Neuron (in vitro differentiated cells): ENCODE measurements around the gene ORM1.
"Not testable (repeated sequence)": the region's sequence is repeated elsewhere in the genome, so short reads cannot be mapped to it uniquely, and the experiment has no call there.

Experiments
- H2AFZ ChIP-seq: one replicate; pipeline ENCODE4 v1.6.1; 2013; ENCODE audit warnings: low read depth, mild to moderate bottlenecking, inconsistent platforms, low read length, moderate library complexity
- H3K27me3 ChIP-seq: one replicate; pipeline ENCODE4 v1.6.1; 2013; ENCODE audit warnings: low read length; ENCODE audit not compliant: insufficient read depth
- H3K36me3 ChIP-seq: one replicate; pipeline ENCODE4 v1.6.1; 2013; ENCODE audit warnings: low read length; ENCODE audit not compliant: insufficient read depth
- H3K4me1 ChIP-seq: one replicate; pipeline ENCODE4 v1.6.1; 2013; ENCODE audit warnings: low read length; ENCODE audit not compliant: insufficient read depth
- H3K4me3 ChIP-seq: 2 replicates; pipeline ENCODE4 v1.5.1; 2013; ENCODE audit warnings: mild to moderate bottlenecking, low read length, moderate library complexity
- H3K9me3 ChIP-seq: one replicate; pipeline ENCODE4 v1.6.1; 2013; ENCODE audit warnings: low read length

Gene ORM1

GRCh38 chr9:114316605-114317230 is 6.2 kb upstream of the ORM1 start:
- peaks cover 3% of the 10 kb centered on the region for H3K9me3 ChIP-seq
- no peaks in the 10 kb centered on the region for H3K27me3 ChIP-seq
- H3K4me1 ChIP-seq = no peaks in the 10 kb centered on the region
- no peak overlapping the region for H2AFZ ChIP-seq
- H3K4me3 ChIP-seq = no peak overlapping the region
- no peaks in the 10 kb centered on the region for H3K36me3 ChIP-seq

DNA sequence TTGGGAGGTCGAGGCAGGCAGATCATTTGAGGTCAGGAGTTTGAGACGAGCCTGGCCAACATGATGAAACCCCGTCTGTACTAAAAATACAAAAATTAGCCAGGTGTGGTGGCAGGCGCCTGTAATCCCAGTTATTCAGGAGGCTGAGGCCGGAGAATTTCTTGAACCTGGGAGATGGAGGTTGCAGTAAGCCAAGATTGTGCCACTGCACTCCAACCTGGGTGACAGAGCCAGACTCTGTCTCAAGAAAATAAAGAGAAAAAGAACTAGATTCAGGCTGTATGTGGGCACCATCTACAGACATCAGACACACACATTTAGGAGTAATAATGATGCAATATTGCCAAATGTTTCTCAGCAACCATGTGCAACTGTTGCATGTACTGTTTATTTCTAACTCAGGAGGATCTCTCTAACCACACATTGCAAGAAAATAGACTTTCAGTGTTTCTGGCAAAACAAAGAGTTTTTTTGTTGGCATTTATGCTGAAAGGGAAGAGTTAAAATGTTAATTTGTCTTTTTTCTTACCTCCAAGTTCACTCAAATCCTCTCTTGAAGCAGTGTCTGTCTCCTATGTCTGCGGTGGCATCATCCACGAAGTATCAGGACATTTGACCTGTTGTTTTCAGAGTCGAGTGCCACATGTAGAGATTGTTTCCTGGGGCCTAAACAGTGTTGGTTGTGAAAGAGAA is 5.1 kb upstream of the ORM1 start:
- Histone ChIP-seq H3K36me3 (no peaks in the 10 kb centered on the region), H3K4me1 (no peaks in the 10 kb centered on the region), H3K4me3 (no peak overlapping the region), H3K9me3 (no peaks in the 10 kb centered on the region), H2AFZ (no peak overlapping the region), H3K27me3 (no peaks in the 10 kb centered on the region)

DNA sequence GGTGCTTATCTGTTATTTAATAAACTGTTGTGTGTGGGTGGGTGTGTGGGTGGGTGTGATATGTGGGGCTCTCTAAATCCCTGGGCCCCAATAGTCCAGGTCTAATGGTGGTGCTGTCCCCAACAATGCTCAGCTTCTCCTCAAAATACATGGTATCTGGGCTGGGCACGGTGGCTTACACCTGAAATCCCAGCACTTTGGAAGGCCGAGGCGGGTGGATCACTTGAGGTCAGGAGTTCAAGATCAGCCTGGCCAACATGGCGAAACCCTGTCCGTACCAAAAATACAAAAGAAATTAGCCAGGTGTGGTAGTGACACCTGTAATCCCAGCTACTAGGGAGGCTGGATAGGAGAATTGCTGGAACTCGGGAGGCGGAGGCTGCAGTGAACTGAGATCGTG is 4.5 kb upstream of the ORM1 start:
- Histone ChIP-seq H3K9me3 (no peaks in the 10 kb centered on the region), H3K36me3 (no peaks in the 10 kb centered on the region), H3K4me3 (no peak overlapping the region), H2AFZ (no peak overlapping the region), H3K4me1 (no peaks in the 10 kb centered on the region), H3K27me3 (no peaks in the 10 kb centered on the region)

DNA sequence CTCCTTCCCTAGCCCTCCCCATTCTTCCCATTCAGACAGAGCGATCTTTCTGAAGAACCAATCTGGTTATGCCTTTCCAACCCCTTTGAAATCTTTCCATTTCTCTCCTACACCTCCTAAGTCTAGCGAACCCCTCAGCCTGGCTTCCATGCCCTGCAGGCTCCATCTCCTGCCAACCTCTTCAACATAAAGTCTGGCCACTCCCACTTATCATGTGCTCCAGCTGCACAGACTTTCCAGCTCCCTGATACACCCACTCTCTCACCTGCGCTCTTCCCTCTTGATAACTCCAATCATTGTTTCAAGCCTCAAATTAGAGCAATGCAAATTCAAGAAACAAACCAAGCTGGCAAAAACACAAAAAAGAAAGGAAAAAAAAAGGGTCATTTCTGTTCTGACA is 3.8 kb upstream of the ORM1 start:
- Histone ChIP-seq H2AFZ (no peak overlapping the region), H3K4me1 (no peaks in the 10 kb centered on the region), H3K27me3 (no peaks in the 10 kb centered on the region), H3K9me3 (no peaks in the 10 kb centered on the region), H3K36me3 (no peaks in the 10 kb centered on the region), H3K4me3 (no peak overlapping the region)

DNA sequence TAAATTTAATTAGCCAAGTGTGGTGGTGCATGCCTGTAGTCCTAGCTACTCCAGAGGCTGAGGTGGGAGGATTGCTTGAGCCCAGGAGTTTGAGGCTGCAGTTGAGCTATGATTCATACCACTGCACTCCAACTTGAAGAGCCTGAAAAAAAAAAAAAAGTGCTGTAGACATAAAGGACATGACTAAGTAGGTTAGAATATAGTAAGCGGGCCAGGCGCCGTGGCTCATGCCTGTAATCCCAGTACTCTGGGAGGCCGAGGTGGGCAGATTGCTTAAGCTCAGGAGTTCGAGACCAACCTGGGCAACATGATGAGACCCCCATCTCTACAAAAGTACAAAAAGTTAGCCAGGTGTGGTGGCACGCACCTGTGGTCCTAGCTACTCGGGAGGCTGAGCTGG is 2.2 kb upstream of the ORM1 start:
- H3K36me3 ChIP-seq, H3K4me1 ChIP-seq, H3K27me3 ChIP-seq, H2AFZ ChIP-seq, H3K9me3 ChIP-seq, H3K4me3 ChIP-seq: not testable (repeated sequence)

DNA sequence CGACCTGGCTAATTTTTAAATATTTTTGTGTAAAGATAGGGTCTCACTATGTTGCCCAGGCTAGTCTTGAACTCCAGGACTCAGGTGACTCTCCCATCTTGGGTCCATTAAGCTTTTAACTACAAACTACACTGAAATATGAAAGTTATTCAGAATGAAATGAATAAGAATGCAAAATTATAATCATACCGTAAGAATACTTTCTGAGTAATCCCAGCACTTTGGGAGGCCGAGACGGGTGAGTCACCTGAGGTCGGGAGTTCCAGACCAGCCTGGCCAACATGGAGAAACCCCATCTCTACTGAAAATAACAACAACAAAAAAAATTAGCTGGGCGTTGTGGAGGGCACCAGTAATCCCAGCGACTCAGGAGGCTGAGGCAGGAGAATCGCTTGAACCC is 1.1 kb upstream of the ORM1 start:
- no peak overlapping the region for H3K4me3 ChIP-seq
- no peak overlapping the region for H2AFZ ChIP-seq
- no peaks in the 10 kb centered on the region for H3K36me3 ChIP-seq
- no peaks in the 10 kb centered on the region for H3K9me3 ChIP-seq
- H3K4me1 ChIP-seq = no peaks in the 10 kb centered on the region
- H3K27me3 ChIP-seq = peaks cover 5% of the 10 kb centered on the region

DNA sequence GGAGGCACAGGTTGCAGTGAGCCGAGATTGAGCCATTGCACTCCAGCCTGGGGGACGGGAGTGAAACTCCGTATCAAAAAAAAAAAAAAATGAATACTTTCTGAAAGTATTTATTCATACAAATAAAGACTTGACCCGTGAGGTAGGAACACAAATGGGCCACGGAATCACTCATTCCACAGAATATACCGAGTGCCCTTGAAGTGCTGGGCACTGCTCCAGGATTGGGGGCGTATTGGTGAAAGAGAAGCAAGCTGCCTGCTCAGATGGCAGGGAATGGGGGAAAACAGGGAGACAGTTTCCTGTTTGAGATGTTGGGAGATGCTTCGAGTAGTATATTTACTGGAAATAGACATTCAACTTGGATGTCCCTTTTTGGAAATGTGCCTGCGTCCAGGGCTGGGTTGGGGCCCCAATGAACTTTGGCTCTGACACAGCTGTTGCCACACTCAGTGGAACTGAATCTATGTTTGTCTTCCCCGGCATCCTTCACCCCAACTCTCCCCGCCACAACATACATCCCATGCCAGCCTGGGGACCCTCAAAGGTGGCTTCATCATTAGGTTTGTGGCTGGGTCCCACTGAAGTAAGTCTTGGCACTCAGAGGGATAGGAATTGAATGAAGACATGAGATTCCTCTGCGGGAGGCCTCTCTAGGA is 609 bp upstream of the ORM1 start:
- H3K4me1 ChIP-seq, H3K27me3 ChIP-seq, H3K9me3 ChIP-seq, H3K4me3 ChIP-seq, H2AFZ ChIP-seq, H3K36me3 ChIP-seq: not testable (repeated sequence)

GRCh38 chr9:114323849-114324248 is 951 bp downstream of the ORM1 start:
- H3K36me3 ChIP-seq, H3K4me3 ChIP-seq, H3K4me1 ChIP-seq, H2AFZ ChIP-seq, H3K27me3 ChIP-seq, H3K9me3 ChIP-seq: not testable (repeated sequence)

DNA sequence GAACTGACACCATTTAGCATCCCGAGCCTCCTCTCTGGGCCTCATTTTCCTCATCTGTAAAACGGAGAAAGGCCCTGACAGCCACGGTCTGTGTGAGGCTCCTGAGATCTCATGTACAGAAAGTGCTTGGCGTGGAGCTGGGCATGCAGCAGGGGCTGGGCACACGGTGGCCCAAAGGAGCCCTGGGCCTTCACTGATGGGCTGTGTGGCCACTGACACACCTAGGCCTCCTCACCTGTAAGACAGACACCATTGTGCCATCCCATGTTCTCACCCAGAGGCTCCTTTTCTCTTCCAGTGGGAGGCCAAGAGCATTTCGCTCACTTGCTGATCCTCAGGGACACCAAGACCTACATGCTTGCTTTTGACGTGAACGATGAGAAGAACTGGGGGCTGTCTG is 1.6 kb downstream of the ORM1 start:
- H3K4me3 ChIP-seq = no peak overlapping the region
- no peak overlapping the region for H2AFZ ChIP-seq
- no peaks in the 10 kb centered on the region for H3K36me3 ChIP-seq
- no peaks in the 10 kb centered on the region for H3K9me3 ChIP-seq
- H3K27me3 ChIP-seq = peaks cover 7% of the 10 kb centered on the region
- no peaks in the 10 kb centered on the region for H3K4me1 ChIP-seq

DNA sequence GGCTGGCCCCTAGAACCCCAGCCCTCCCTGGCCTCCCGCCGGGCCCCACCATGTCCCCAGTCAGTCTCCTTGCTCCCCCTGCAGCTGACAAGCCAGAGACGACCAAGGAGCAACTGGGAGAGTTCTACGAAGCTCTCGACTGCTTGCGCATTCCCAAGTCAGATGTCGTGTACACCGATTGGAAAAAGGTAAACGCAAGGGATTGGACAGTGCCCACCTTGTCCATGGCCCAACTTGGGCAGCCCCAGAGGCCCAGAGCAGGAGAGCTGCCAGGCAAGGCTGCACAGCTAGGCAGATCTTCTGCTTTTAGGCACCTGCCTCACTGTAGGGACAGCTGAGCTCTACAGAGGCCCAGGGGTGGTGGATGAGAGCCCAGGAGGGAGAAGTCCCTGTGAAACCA is 2.1 kb downstream of the ORM1 start:
- H3K36me3 ChIP-seq, H3K4me1 ChIP-seq, H3K27me3 ChIP-seq, H3K9me3 ChIP-seq, H3K4me3 ChIP-seq, H2AFZ ChIP-seq: not testable (repeated sequence)

GRCh38 chr9:114325684-114326254 is 2.9 kb downstream of the ORM1 start:
- not testable (repeated sequence) for H3K9me3 ChIP-seq, H3K36me3 ChIP-seq, H3K4me3 ChIP-seq, H3K4me1 ChIP-seq, H3K27me3 ChIP-seq, H2AFZ ChIP-seq

DNA sequence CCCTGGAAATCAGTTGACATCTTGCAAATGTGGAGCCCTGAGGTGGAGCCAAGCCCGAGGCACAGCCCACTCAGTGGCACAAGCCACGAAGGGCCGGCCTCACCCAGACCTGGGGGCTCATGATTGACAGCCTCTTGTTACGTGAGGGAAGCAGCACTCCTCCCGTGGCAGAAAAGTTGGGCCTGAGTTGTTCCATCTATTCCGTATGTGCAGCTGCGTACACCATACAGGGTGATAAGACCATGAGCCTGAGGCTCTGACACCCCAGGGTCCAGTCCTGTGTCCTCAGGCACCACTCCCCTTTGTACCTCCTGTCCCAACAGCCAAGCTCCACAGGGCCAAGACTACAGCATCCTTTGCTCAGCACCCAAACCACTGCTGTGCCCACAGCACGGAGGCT is 4.9 kb downstream of the ORM1 start:
- Histone ChIP-seq H2AFZ (no peak overlapping the region), H3K36me3 (no peaks in the 10 kb centered on the region), H3K4me3 (no peak overlapping the region), H3K4me1 (no peaks in the 10 kb centered on the region), H3K9me3 (no peaks in the 10 kb centered on the region), H3K27me3 (peaks cover 7% of the 10 kb centered on the region)

- not testable (repeated sequence) for H2AFZ ChIP-seq, H3K9me3 ChIP-seq, H3K36me3 ChIP-seq, H3K4me1 ChIP-seq, H3K4me3 ChIP-seq, H3K27me3 ChIP-seq
Measured at GRCh38 chr9:114328357-114328820, 5.5 kb downstream of the ORM1 start.
